Endothelial cell of umbilical vein (primary cell): ENCODE measurements around the gene BRSK1. TPM values are rescaled to one million over a fixed set of nuclear protein-coding genes. Genes with fewer than 3 reads are reported as not detected.

Source experiments
- BruUV-seq: library from RNA; stranded (reverse); fragments of 400-500 nt; replicated peaks from 2 replicates; lab custom pipeline; 2021; lab: Mats Ljungman, UMichigan
- CTCF ChIA-PET: fragments of 300-600, 350-600 bp; sonication (Branson Sonifier 250); formaldehyde crosslinking; loops from one replicate; lab custom pipeline; 2021; ENCODE audit warnings: antibody characterized with exemption, inconsistent platforms; lab: Charles Lee
- POLR2A ChIA-PET: fragments of 300-600, 350-600 bp; sonication (Branson Sonifier 250); formaldehyde crosslinking; loops from one replicate; lab custom pipeline; 2021; ENCODE audit warnings: antibody characterized with exemption, inconsistent platforms; lab: Charles Lee
- DNase-seq: peaks from one replicate; pipeline ENCODE4 v3.0.0-alpha.2; 2011; ENCODE audit warnings: low read depth, low spot score
- FAIRE-seq: peaks from 2 replicates; lab custom pipeline; 2011; peaks lifted over from hg19 to GRCh38; lab: Jason Lieb, UNC
- H2AFZ ChIP-seq: 2 replicates; pipeline ENCODE4 v1.6.0; 2012; ENCODE audit warnings: low read depth, low read length, control low read depth, inconsistent platforms
- H3K27ac ChIP-seq: 2 replicates; pipeline ENCODE4 v1.5.1; 2011; ENCODE audit warnings: low read depth, mild to moderate bottlenecking, control low read depth, low read length, moderate library complexity; ENCODE audit not compliant: insufficient read depth
- H3K27me3 ChIP-seq, 2 experiments: 2 replicates each; pipeline versions ENCODE4 v1.6.0 to v1.6.1; 2011; ENCODE audit warnings: low read length in 2 of 2, mixed read lengths in 1 of 2; ENCODE audit not compliant: control insufficient read depth in 2 of 2, insufficient read depth in 2 of 2
- H3K36me3 ChIP-seq, 2 experiments: 2 replicates in 1 of 2; 3 replicates in 1 of 2; pipeline ENCODE4 v1.5.1; 2011; ENCODE audit warnings: low read length in 2 of 2, mild to moderate bottlenecking in 1 of 2, moderate library complexity in 1 of 2; ENCODE audit not compliant: control insufficient read depth in 2 of 2, insufficient read depth in 2 of 2; ENCODE audit errors: extremely low read depth in 1 of 2
- H3K4me1 ChIP-seq: 3 replicates; pipeline ENCODE4 v1.5.1; 2011; ENCODE audit warnings: mild to moderate bottlenecking, low read length; ENCODE audit not compliant: control insufficient read depth, insufficient read depth; ENCODE audit errors: extremely low read depth
- H3K4me2 ChIP-seq: 2 replicates; pipeline ENCODE4 v1.6.1; 2011; ENCODE audit warnings: low read length, control low read depth, mixed read lengths; ENCODE audit not compliant: insufficient read depth
- H3K4me3 ChIP-seq, 3 experiments: fragments of 200-600 bp in 1 of 3; sonication (generic), shearing (Covaris generic) in 1 of 3; replicated peaks in 1 of 3; 2 replicates each; pipeline ENCODE4 v1.5.1; 2011 to 2016; ENCODE audit warnings: control low read depth in 3 of 3, low read length in 3 of 3, mild to moderate bottlenecking in 2 of 3, inconsistent platforms in 1 of 3, low read depth in 1 of 3, moderate library complexity in 1 of 3; ENCODE audit not compliant: insufficient read depth in 1 of 3
- H3K79me2 ChIP-seq: 2 replicates; pipeline ENCODE4 v1.6.0; 2012; ENCODE audit warnings: low read length, inconsistent platforms; ENCODE audit not compliant: control insufficient read depth, insufficient read depth
- H3K9ac ChIP-seq: replicated peaks from 2 replicates; pipeline ENCODE3; 2011; ENCODE audit warnings: low read length, control low read depth; ENCODE audit not compliant: insufficient read depth; ENCODE audit errors: extremely low read depth
- H3K9me1 ChIP-seq: replicated peaks from 3 replicates; pipeline ENCODE4 v1.6.0; 2011; ENCODE audit warnings: mild to moderate bottlenecking, low read length; ENCODE audit not compliant: control insufficient read depth, insufficient read depth; ENCODE audit errors: extremely low read depth
- H3K9me3 ChIP-seq: replicated peaks from 2 replicates; pipeline ENCODE4 v1.5.1; 2012; ENCODE audit warnings: low read length, inconsistent platforms; ENCODE audit not compliant: control insufficient read depth, insufficient read depth
- H4K20me1 ChIP-seq: replicated peaks from 2 replicates; pipeline ENCODE3; 2011; ENCODE audit warnings: mild to moderate bottlenecking, low read length; ENCODE audit not compliant: control insufficient read depth, insufficient read depth; ENCODE audit errors: extremely low read depth
- CTCF ChIP-seq, 2 donors: IDR thresholded peaks; 1 replicate in 1 of 2; 2 replicates in 1 of 2; pipeline ENCODE4 v1.5.1; 2011; ENCODE audit warnings: low read length in 2 of 2, mild to moderate bottlenecking in 2 of 2, moderate library complexity in 2 of 2, control low read depth in 1 of 2, inconsistent platforms in 1 of 2, low read depth in 1 of 2; ENCODE audit not compliant: insufficient read depth in 1 of 2; ENCODE audit errors: extremely low read depth in 1 of 2
- EZH2 ChIP-seq: IDR thresholded peaks from 2 replicates; pipeline ENCODE4 v1.6.1; 2012; ENCODE audit warnings: borderline replicate concordance, low read depth, mild to moderate bottlenecking, moderate library complexity, low read length, inconsistent platforms; ENCODE audit not compliant: severe bottlenecking
- FOS ChIP-seq: IDR thresholded peaks from 2 replicates; pipeline ENCODE4 v1.6.1; 2011; ENCODE audit warnings: mild to moderate bottlenecking, low read length, moderate library complexity, borderline replicate concordance; ENCODE audit not compliant: insufficient read depth
- GATA2 ChIP-seq: IDR thresholded peaks from 2 replicates; pipeline ENCODE4 v1.7.0; 2011; ENCODE audit warnings: low read depth, mild to moderate bottlenecking, moderate library complexity, mixed read lengths, low read length; ENCODE audit not compliant: insufficient read length, insufficient read depth
- JUN ChIP-seq: IDR thresholded peaks from 2 replicates; pipeline ENCODE4 v1.6.1; 2011; ENCODE audit warnings: borderline replicate concordance, low read depth; ENCODE audit not compliant: insufficient read length, insufficient read depth
- MAX ChIP-seq: IDR thresholded peaks from 2 replicates; pipeline ENCODE4 v1.6.1; 2011; ENCODE audit not compliant: insufficient read depth, insufficient read length
- MYC ChIP-seq: IDR thresholded peaks from one replicate; pipeline ENCODE4 v1.6.1; 2011; ENCODE audit warnings: mild to moderate bottlenecking, low read depth, low read length
- POLR2A ChIP-seq: IDR thresholded peaks from 2 replicates; pipeline ENCODE4 v1.6.1; 2012; ENCODE audit warnings: low read depth, mild to moderate bottlenecking, control low read depth, low read length
- POLR2AphosphoS5 ChIP-seq: IDR thresholded peaks from 2 replicates; pipeline ENCODE4 v1.6.1; 2012; ENCODE audit warnings: low read depth, mild to moderate bottlenecking, control low read depth, low read length, moderate library complexity; ENCODE audit not compliant: insufficient read depth
- dilution Hi-C: fragments of 300-500 bp; cut with MboI; formaldehyde crosslinking; loops from one replicate; pipeline ENCODE4 v1.15.0; 2019; ENCODE audit warnings: low sequenced_read_pairs; ENCODE audit not compliant: extremely low pct_ligation_motif_present
- intact Hi-C: fragments of 100-400 bp; cut with micrococcal nuclease; formaldehyde crosslinking; loops from one replicate; pipeline ENCODE4 v1.10.0; 2022
- polyA plus RNA-seq, 4 experiments: library from polyadenylated mRNA; depleted of rRNA in 3 of 4; stranded (reverse) in 3 of 4; unstranded in 1 of 4; fragments of >200 nt; gene quantifications; 2 replicates each; pipeline versions ENCODE4 v1.2.1 to v1.2.3, GENCODE V29; 2011 to 2012; ENCODE audit warnings: missing spikeins in 1 of 4
- total RNA-seq: library from RNA; stranded (reverse); gene quantifications from 2 replicates; pipeline ENCODE4 v1.2.3, GENCODE V29; 2021

BRSK1 gene
- total and polyA plus RNA-seq, 2 donors (not counting 3 experiments of a cell fraction or from before 2014, with no cell fraction given), result 0.33 to 0.44 TPM

- H3K9me3 ChIP-seq, result no peaks in the 10 kb centered on the region
- no peak overlapping the region for H3K4me2 ChIP-seq
- H3K9me1 ChIP-seq, result no peaks in the 10 kb centered on the region
- H3K36me3 ChIP-seq, result no peaks in the 10 kb centered on the region
- ChIA-PET CTCF (no interaction called here), POLR2A (no interaction called here)
- dilution Hi-C loops (no loop called here), intact Hi-C loops (loop anchor here (1.0 to 5.0 kb wide), 2 partner anchors 34 to 163 kb away; partner anchors contain the start of gene KMT5C)
- TF ChIP-seq JUN (no peak), GATA2 (no peak), MAX (no peak), FOS (no peak), MYC (no peak), POLR2A (no peak), CTCF (IDR thresholded peaks at IDR 0.05; ENCODE audit: extremely low read depth in 1 of 2, insufficient read depth in 1 of 2, low read depth in 1 of 2, low read length in 2 of 2) (no peak), POLR2AphosphoS5 (no peak), EZH2 (no peak)
- no peak overlapping the region for H3K27ac ChIP-seq
- FAIRE-seq (no peak), DNase-seq (no peak)
- H2AFZ ChIP-seq, result no peak overlapping the region
- no peak overlapping the region for H3K9ac ChIP-seq
- H4K20me1 ChIP-seq, result no peaks in the 10 kb centered on the region
- no peak overlapping the region for H3K4me3 ChIP-seq
- BruUV-seq, result no TSS peak
- H3K4me1 ChIP-seq, result no peaks in the 10 kb centered on the region
- peaks cover 0 to 3% of the 10 kb centered on the region in 2 experiments for H3K27me3 ChIP-seq
- H3K79me2 ChIP-seq, result no peaks in the 10 kb centered on the region
These were observed 21.2 kb downstream of the BRSK1 start for GRCh38 chr19:55304980-55305379.
